Upper lobe of left lung (tissue), 4 donors: Measurements from ENCODE around the gene DNAJC17.

ENCODE experiments used
- CTCF ChIP-seq, 6 experiments: fragments of 450-650 bp in 4 of 6; fragments of 200-600 bp in 2 of 6; sonication (generic) in 2 of 6; IDR thresholded peaks; one replicate each; pipeline ENCODE4 v1.5.1; 2016 to 2019; ENCODE audit warnings: antibody characterized with exemption in 6 of 6
- EP300 ChIP-seq, 4 donors: sonication (generic); formaldehyde crosslinking; IDR thresholded peaks; one replicate each; pipeline ENCODE4 v1.5.1; 2017; ENCODE audit warnings: antibody characterized with exemption in 4 of 4, control low read depth in 2 of 4
- POLR2A ChIP-seq, 4 donors: fragments of 450-650 bp; IDR thresholded peaks; one replicate each; pipeline ENCODE4 v1.5.1; 2016 to 2017; ENCODE audit warnings: antibody characterized with exemption in 4 of 4, mild to moderate bottlenecking in 2 of 4
- POLR2AphosphoS5 ChIP-seq, 2 donors: sonication (generic); formaldehyde crosslinking; IDR thresholded peaks; one replicate each; pipeline ENCODE4 v1.5.1; 2017; ENCODE audit warnings: antibody characterized with exemption in 2 of 2

GRCh38 chr15:40841741-40842140, 34.5 kb upstream of the DNAJC17 start:
- TF ChIP-seq CTCF (IDR thresholded peaks at IDR 0.05) (no peak), POLR2A (IDR thresholded peaks at IDR 0.05) (no peak), EP300 (IDR thresholded peaks at IDR 0.05) (no peak), POLR2AphosphoS5 (IDR thresholded peaks at IDR 0.05) (no peak)
